HepG2 (cell line): ENCODE measurements around the gene SESN3.

Experiments used
- KLF13 ChIP-seq: sonication (generic); formaldehyde crosslinking; IDR thresholded peaks from 2 replicates; pipeline ENCODE4 v1.4.0; 2020; ENCODE audit warnings: mild to moderate bottlenecking, missing genetic modification reagents
- MXD1 ChIP-seq: sonication (generic); formaldehyde crosslinking; IDR thresholded peaks from 2 replicates; pipeline ENCODE4 v1.4.0; 2020; ENCODE audit warnings: mild to moderate bottlenecking, missing genetic modification reagents
- POLR2G ChIP-seq: fragments of 200-400 bp; formaldehyde crosslinking; IDR thresholded peaks from 2 replicates; pipeline ENCODE4 v1.6.1; 2018; ENCODE audit warnings: mild to moderate bottlenecking, low read depth, low read length, moderate library complexity
- ZMYM3 ChIP-seq: sonication (generic); formaldehyde crosslinking; IDR thresholded peaks from 2 replicates; pipeline ENCODE4 v1.5.1; 2020; ENCODE audit warnings: mild to moderate bottlenecking, missing genetic modification reagents
- ZXDC ChIP-seq: sonication (generic); formaldehyde crosslinking; IDR thresholded peaks from 2 replicates; pipeline ENCODE4 v1.5.0; 2020; ENCODE audit warnings: mild to moderate bottlenecking, missing genetic modification reagents

DNA sequence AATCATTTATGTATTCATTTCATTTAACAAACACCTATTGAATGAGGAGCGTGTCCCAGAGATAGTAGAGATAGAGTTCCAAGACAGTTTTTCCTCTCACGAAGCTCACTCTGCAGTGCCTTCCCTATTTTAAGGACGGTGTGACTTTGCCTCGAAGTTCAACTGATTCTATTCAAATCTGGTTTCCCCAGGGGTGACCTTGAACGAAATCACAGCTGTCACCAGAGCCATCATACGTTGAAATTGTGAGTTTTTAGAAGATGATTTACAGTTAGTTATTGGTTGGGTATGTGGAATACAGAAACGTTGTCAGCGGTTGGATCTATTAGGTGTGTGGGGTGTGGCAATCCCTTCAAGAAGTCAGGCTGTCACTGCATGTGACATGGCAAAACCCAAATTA lies 33.9 kb upstream of the SESN3 start:
- TF ChIP-seq KLF13 (CRISPR knock-in tag) (no peak), POLR2G (no peak), MXD1 (CRISPR knock-in tag) (no peak), ZMYM3 (no peak), ZXDC (CRISPR knock-in tag) (no peak)
